ENCODE results near the gene ASMTL. TPM values are rescaled to one million over a fixed set of nuclear protein-coding genes. Genes with fewer than 3 reads are reported as not detected.

ASMTL gene
- total and polyA plus RNA-seq, 2 of the 13 experiments (the other 11 are each of a cell fraction or from before 2014, with no cell fraction given), result 5.6 to 16.3 TPM

GRCh38 chrX:1391707-1392375 lies 60.9 kb downstream of the ASMTL start, which contains the start of gene SLC25A6 (continued):
- TF ChIP-seq ZNF687 (CRISPR knock-in tag; IDR thresholded peaks at IDR 0.05) (peak; percentile 80), GRHL1 (CRISPR knock-in tag; conservative IDR thresholded peaks at IDR 0.05) (no peak), ZNF280B (CRISPR knock-in tag; IDR thresholded peaks at IDR 0.05; ENCODE audit: borderline replicate concordance) (no peak), CBX2 (IDR thresholded peaks at IDR 0.05; ENCODE audit: low read depth, low read length) (no peak), CBX2 (CRISPR knock-in tag; IDR thresholded peaks at IDR 0.05; ENCODE audit: low read depth) (no peak), ZFP36L2 (CRISPR knock-in tag; IDR thresholded peaks at IDR 0.05) (no peak), ZNF703 (CRISPR knock-in tag; IDR thresholded peaks at IDR 0.05; ENCODE audit: borderline replicate concordance) (no peak; the same call in 1 of the 2 replicates), HOXA9 (CRISPR knock-in tag; IDR thresholded peaks at IDR 0.05; ENCODE audit: borderline replicate concordance) (no peak), E2F1 (CRISPR knock-in tag; IDR thresholded peaks at IDR 0.05) (0 out of 2 replicates have a peak, but pooled peaks have one; percentile 22), ZNF251 (CRISPR knock-in tag; IDR thresholded peaks at IDR 0.05) (no peak), SUZ12 (IDR thresholded peaks at IDR 0.05; ENCODE audit: low read depth, low read length) (no peak; the same call in 1 of the 2 replicates), ZFP90 (CRISPR knock-in tag; IDR thresholded peaks at IDR 0.05; ENCODE audit: borderline replicate concordance) (no peak; the same call in 1 of the 2 replicates), JUND (CRISPR knock-in tag; IDR thresholded peaks at IDR 0.05) (peak; percentile 20; the same call in 1 of the 2 replicates), ZNF362 (CRISPR knock-in tag; IDR thresholded peaks at IDR 0.05; ENCODE audit: borderline replicate concordance) (no peak), ERF (CRISPR knock-in tag; IDR thresholded peaks at IDR 0.05) (peak; percentile 15; the same call in 1 of the 2 replicates), AHR (CRISPR knock-in tag; IDR thresholded peaks at IDR 0.05) (peak; percentile 64; the same call in 1 of the 2 replicates), ARNT2 (CRISPR knock-in tag; IDR thresholded peaks at IDR 0.05; ENCODE audit: low read depth) (peak; percentile 56; the same call in 1 of the 2 replicates)
